Stomach (tissue), 9 donors: ENCODE measurements around the gene UGGT2. TPM values are rescaled to one million over a fixed set of nuclear protein-coding genes. Genes with fewer than 3 reads are reported as not detected.

ENCODE experiments used
- DNase-seq, 2 donors: peaks; one replicate each; pipeline versions ENCODE4 v3.0.0 to v3.0.0-alpha.2; 2013 to 2019
- H3K27ac ChIP-seq, 5 donors: fragments of 200-600 bp in 4 of 5; sonication (generic) in 4 of 5; one replicate each; pipeline ENCODE4 v1.5.1; 2013 to 2019; ENCODE audit warnings: mild to moderate bottlenecking in 1 of 5, moderate library complexity in 1 of 5
- H3K27me3 ChIP-seq, 3 donors: fragments of 200-600 bp; sonication (generic); one replicate each; pipeline ENCODE4 v1.5.1; 2017 to 2019; ENCODE audit warnings: mixed run types in 1 of 3
- H3K36me3 ChIP-seq, 4 donors: fragments of 200-600 bp; sonication (generic); 1 replicate in 3 of 4; 2 replicates in 1 of 4; pipeline ENCODE4 v1.5.1; 2016 to 2019
- H3K4me1 ChIP-seq, 4 donors: fragments of 200-600 bp; sonication (generic); one replicate each; pipeline ENCODE4 v1.5.1; 2016 to 2019
- H3K4me3 ChIP-seq, 4 donors: fragments of 200-600 bp; sonication (generic) in 3 of 4; one replicate each; pipeline ENCODE4 v1.5.1; 2016 to 2019; ENCODE audit warnings: mild to moderate bottlenecking in 1 of 4
- H3K9me3 ChIP-seq, 4 donors: fragments of 200-600 bp; sonication (generic); one replicate each; pipeline ENCODE4 v1.5.1; 2016 to 2019
- CTCF ChIP-seq, 7 experiments: fragments of 450-650 bp in 4 of 7; fragments of 200-600 bp in 3 of 7; sonication (generic) in 3 of 7; IDR thresholded peaks; one replicate each; pipeline ENCODE4 v1.5.1; 2016 to 2019; ENCODE audit warnings: antibody characterized with exemption in 7 of 7, control low read depth in 2 of 7, mild to moderate bottlenecking in 1 of 7
- EP300 ChIP-seq: sonication (generic); formaldehyde crosslinking; IDR thresholded peaks from one replicate; pipeline ENCODE4 v1.6.1; 2017; ENCODE audit warnings: antibody characterized with exemption
- POLR2A ChIP-seq, 4 donors: fragments of 450-650 bp; IDR thresholded peaks; one replicate each; pipeline ENCODE4 v1.6.1; 2016; ENCODE audit warnings: antibody characterized with exemption in 4 of 4, control low read depth in 2 of 4, mild to moderate bottlenecking in 1 of 4, moderate library complexity in 1 of 4
- POLR2AphosphoS5 ChIP-seq, 3 donors: sonication (generic); formaldehyde crosslinking; IDR thresholded peaks; one replicate each; pipeline ENCODE4 v1.6.1; 2016; ENCODE audit warnings: antibody characterized with exemption in 3 of 3
- WGBS, 5 donors: extraction: QIAGEN DNeasy Blood & Tissue Kit in 3 of 5; methylation state at CpG; one replicate each; pipeline versions ENCODE4 v1.1.5 to v1.1.7; 2013 to 2018; 5-methylcytosine and 5-hydroxymethylcytosine counted together
- intact Hi-C: fragments of 100-400 bp; cut with DNase I; formaldehyde crosslinking; loops from one replicate; pipeline ENCODE4 v1.15.1; 2023; ENCODE audit warnings: low total_unique reads
- polyA plus RNA-seq, 3 donors: library from polyadenylated mRNA; stranded (reverse); fragments of 200-250 nt; gene quantifications; one replicate each; pipeline ENCODE4 v1.2.3, GENCODE V29; 2013
- total RNA-seq, 5 donors: library from RNA; depleted of rRNA; stranded (reverse); fragments of >200 nt; gene quantifications; one replicate each; pipeline versions ENCODE4 v1.1.0 to v1.2.3, GENCODE V29; 2014 to 2016
- donor health status: healthy with polysubstance abuse.
- donor health status: Bipolar disorder and iron deficiency.
- donor health status: healthy.

Gene UGGT2
- total and polyA plus RNA-seq, 8 donors: 2.1 to 140 (median 21.6) TPM

GRCh38 chr13:96011291-96011872, 41.8 kb downstream of the UGGT2 start:
- intact Hi-C loops: no loop called here

GRCh38 chr13:96003304-96003703, 49.9 kb downstream of the UGGT2 start:
- no peaks in the 10 kb centered on the region for H3K9me3 ChIP-seq
- H3K4me1 ChIP-seq: no peaks in the 10 kb centered on the region
- peak in 1 of 3 donors; percentile 24 for TF ChIP-seq POLR2AphosphoS5 (IDR thresholded peaks at IDR 0.05)
- no peak for TF ChIP-seq EP300
- no peak overlapping the region for H3K27ac ChIP-seq
- intact Hi-C loops: no loop called here
- H3K36me3 ChIP-seq: peaks cover 0 to 14% (median 2%) of the 10 kb centered on the region in 4 donors
- DNase-seq: peak in 1 of 2 donors; percentile 9
- H3K4me3 ChIP-seq: no peak overlapping the region
- no peaks in the 10 kb centered on the region for H3K27me3 ChIP-seq

More at GRCh38 chr13:96011291-96011872, 41.8 kb downstream of the UGGT2 start:
- Histone ChIP-seq H3K4me3 (no peak overlapping the region), H3K27ac (no peak overlapping the region), H3K4me1 (peaks cover 0 to 9% (median 0%) of the 10 kb centered on the region in 4 donors), H3K27me3 (no peaks in the 10 kb centered on the region), H3K36me3 (peaks cover 0 to 20% (median 7%) of the 10 kb centered on the region in 4 donors), H3K9me3 (peaks cover 0 to 7% (median 7%) of the 10 kb centered on the region in 4 donors)
- TF ChIP-seq POLR2AphosphoS5 (IDR thresholded peaks at IDR 0.05) (no peak), CTCF (IDR thresholded peaks at IDR 0.05) (no peak), POLR2A (IDR thresholded peaks at IDR 0.05) (no peak), EP300 (no peak)
- DNase-seq: no peak
- 35 to 69% (median 46%) methylated on average over 1 of the region's 1 CpG for WGBS, 5 donors

- DNase-seq: no peak
- Histone ChIP-seq H3K4me1 (no peaks in the 10 kb centered on the region), H3K9me3 (no peaks in the 10 kb centered on the region), H3K27ac (no peak overlapping the region), H3K4me3 (no peak overlapping the region), H3K27me3 (no peaks in the 10 kb centered on the region), H3K36me3 (peaks cover 0 to 6% (median 1%) of the 10 kb centered on the region in 4 donors)
- 92 to 96% (median 93%) methylated on average over 4 of the region's 4 CpGs for WGBS, 5 donors
- no peak for TF ChIP-seq CTCF (IDR thresholded peaks at IDR 0.05)
- TF ChIP-seq EP300: no peak
- no peak for TF ChIP-seq POLR2A (IDR thresholded peaks at IDR 0.05)
- no peak for TF ChIP-seq POLR2AphosphoS5 (IDR thresholded peaks at IDR 0.05)
- intact Hi-C loops: no loop called here
These were observed 50.7 kb downstream of the UGGT2 start for GRCh38 chr13:96002322-96003131.

- Histone ChIP-seq H3K4me1 (no peaks in the 10 kb centered on the region), H3K9me3 (no peaks in the 10 kb centered on the region), H3K4me3 (no peak overlapping the region), H3K27ac (no peak overlapping the region), H3K36me3 (peaks cover 0 to 11% (median 5%) of the 10 kb centered on the region in 4 donors), H3K27me3 (no peaks in the 10 kb centered on the region)
- intact Hi-C loops: no loop called here
- TF ChIP-seq CTCF (IDR thresholded peaks at IDR 0.05) (no peak), POLR2AphosphoS5 (IDR thresholded peaks at IDR 0.05) (no peak), EP300 (no peak), POLR2A (IDR thresholded peaks at IDR 0.05) (no peak)
- DNase-seq: no peak
These were observed 53.1 kb downstream of the UGGT2 start for GRCh38 chr13:96000069-96000468.

GRCh38 chr13:95987841-95988240, 65.4 kb downstream of the UGGT2 start:
- TF ChIP-seq POLR2AphosphoS5 (IDR thresholded peaks at IDR 0.05): no peak
- TF ChIP-seq EP300: no peak
- no peak for TF ChIP-seq CTCF (IDR thresholded peaks at IDR 0.05)
- TF ChIP-seq POLR2A (IDR thresholded peaks at IDR 0.05): no peak
- H3K36me3 ChIP-seq: peaks cover 0 to 12% (median 2%) of the 10 kb centered on the region in 4 donors
- no peak for DNase-seq
- no peak overlapping the region for H3K27ac ChIP-seq
- no peaks in the 10 kb centered on the region for H3K27me3 ChIP-seq
- intact Hi-C loops: no loop called here
- no peak overlapping the region for H3K4me3 ChIP-seq
- H3K9me3 ChIP-seq: no peaks in the 10 kb centered on the region
- no peaks in the 10 kb centered on the region for H3K4me1 ChIP-seq
- 83 to 86% (median 85%) methylated on average over 5 of the region's 5 CpGs for WGBS, 5 donors
